HepG2 (cell line): ENCODE data around the gene IRGM. TPM values are rescaled to one million over a fixed set of nuclear protein-coding genes. Genes with fewer than 3 reads are reported as not detected.
A peak's percentile ranks its signal among the peaks of the same experiment; 100 is the strongest.

Experiments
- ARID3A ChIP-seq: IDR thresholded peaks from 2 replicates; pipeline ENCODE4 v1.6.1; 2012; ENCODE audit warnings: low read depth, low read length, improper control_type of control experiment
- BHLHE40 ChIP-seq: IDR thresholded peaks from 2 replicates; pipeline ENCODE4 v1.6.1; 2011; ENCODE audit warnings: low read length, improper control_type of control experiment
- CBX2 ChIP-seq, 2 experiments: fragments of 200-600 bp in 1 of 2; sonication (generic); formaldehyde crosslinking in 1 of 2; IDR thresholded peaks; 2 replicates each; pipeline versions ENCODE4 v1.7.0 to v1.8.1; 2018 to 2022; ENCODE audit warnings: low read depth in 2 of 2, low read length in 1 of 2, mild to moderate bottlenecking in 1 of 2, missing genetic modification reagents in 1 of 2
- CSRNP1 ChIP-seq: sonication (generic); formaldehyde crosslinking; IDR thresholded peaks from 2 replicates; pipeline ENCODE4 v1.8.1; 2023; ENCODE audit warnings: mild to moderate bottlenecking, missing genetic modification reagents
- CTCF ChIP-seq: sonication (generic); formaldehyde crosslinking; IDR thresholded peaks from 2 replicates; pipeline ENCODE4 v1.5.0; 2020; ENCODE audit warnings: mild to moderate bottlenecking, missing genetic modification reagents, moderate library complexity
- FOXA1 ChIP-seq, 2 experiments: fragments of 450-650 bp in 1 of 2; sonication (generic) in 1 of 2; formaldehyde crosslinking in 1 of 2; IDR thresholded peaks; 2 replicates each; pipeline versions ENCODE4 v1.4.0 to v1.6.1; 2016 to 2020; ENCODE audit warnings: missing genetic modification reagents in 1 of 2
- JARID2 ChIP-seq: sonication (generic); formaldehyde crosslinking; IDR thresholded peaks from 2 replicates; pipeline ENCODE4 v1.8.1; 2023; ENCODE audit warnings: missing genetic modification reagents, inconsistent platforms; ENCODE audit not compliant: insufficient replicate concordance
- KLF15 ChIP-seq: sonication (generic); formaldehyde crosslinking; IDR thresholded peaks from 2 replicates; pipeline ENCODE4 v1.8.1; 2023; ENCODE audit warnings: borderline replicate concordance, mild to moderate bottlenecking, inconsistent platforms, missing genetic modification reagents, mixed read lengths
- NR0B2 ChIP-seq: sonication (generic); formaldehyde crosslinking; IDR thresholded peaks from 2 replicates; pipeline ENCODE4 v1.4.0; 2020; ENCODE audit warnings: mild to moderate bottlenecking, missing genetic modification reagents
- PHF8 ChIP-seq: sonication (generic); formaldehyde crosslinking; IDR thresholded peaks from 2 replicates; pipeline ENCODE4 v1.5.0; 2020; ENCODE audit warnings: missing genetic modification reagents
- SMYD3 ChIP-seq: sonication (generic); formaldehyde crosslinking; IDR thresholded peaks from 2 replicates; pipeline ENCODE4 v1.8.1; 2023; ENCODE audit warnings: mild to moderate bottlenecking, missing genetic modification reagents
- THRA ChIP-seq: sonication (generic); formaldehyde crosslinking; IDR thresholded peaks from 2 replicates; pipeline ENCODE4 v1.4.0; 2020; ENCODE audit warnings: missing genetic modification reagents, borderline replicate concordance
- ZBTB8A ChIP-seq: sonication (generic); formaldehyde crosslinking; IDR thresholded peaks from 2 replicates; pipeline ENCODE4 v1.4.0; 2020; ENCODE audit warnings: mild to moderate bottlenecking, low read depth, missing genetic modification reagents, borderline replicate concordance
- ZMYM2 ChIP-seq: sonication (generic); formaldehyde crosslinking; IDR thresholded peaks from 2 replicates; pipeline ENCODE4 v1.8.0; 2022; ENCODE audit warnings: mild to moderate bottlenecking, missing genetic modification reagents
- ZNF275 ChIP-seq: sonication (generic); formaldehyde crosslinking; IDR thresholded peaks from 2 replicates; pipeline ENCODE4 v1.8.0; 2022; ENCODE audit warnings: missing genetic modification reagents, mild to moderate bottlenecking, inconsistent platforms, borderline replicate concordance
- ZNF496 ChIP-seq: sonication (generic); formaldehyde crosslinking; IDR thresholded peaks from 2 replicates; pipeline ENCODE4 v1.8.1; 2023; ENCODE audit warnings: mild to moderate bottlenecking, moderate library complexity, missing genetic modification reagents; ENCODE audit not compliant: insufficient replicate concordance
- ZNF670 ChIP-seq: sonication (generic); formaldehyde crosslinking; IDR thresholded peaks from 2 replicates; pipeline ENCODE4 v1.8.0; 2022; ENCODE audit warnings: mild to moderate bottlenecking, missing genetic modification reagents, borderline replicate concordance
- ZNF816 ChIP-seq: sonication (generic); formaldehyde crosslinking; IDR thresholded peaks from 2 replicates; pipeline ENCODE4 v1.8.0; 2022; ENCODE audit warnings: missing genetic modification reagents, mild to moderate bottlenecking, borderline replicate concordance
- polyA plus RNA-seq, 8 experiments: library from polyadenylated mRNA; depleted of rRNA in 3 of 8; stranded (reverse) in 7 of 8; unstranded in 1 of 8; fragments of >200 nt; fragmentation: Illumina TruSeq in 4 of 8; extraction: Trizol in 4 of 8; gene quantifications; 2 replicates each; pipeline versions ENCODE4 v1.2.1 to v1.2.3, GENCODE V29; 2011 to 2016; ENCODE audit warnings: low read depth in 4 of 8, missing spikeins in 1 of 8, mixed read lengths in 1 of 8; ENCODE audit not compliant: insufficient read depth in 1 of 8
- total RNA-seq, 5 experiments: library from RNA; depleted of rRNA; stranded (reverse); fragments of >200 nt; fragmentation: Illumina TruSeq; extraction: Trizol; gene quantifications; 2 replicates each; pipeline ENCODE4 v1.2.3, GENCODE V29; 2016; ENCODE audit warnings: low read depth in 1 of 5

IRGM gene
- total and polyA plus RNA-seq, 2 of the 13 experiments (the other 11 are each of a cell fraction or from before 2014, with no cell fraction given), result not detected

GRCh38 chr5:150801117-150801927 is 45.0 kb upstream of the IRGM start (continued):
- TF ChIP-seq ZNF496 (CRISPR knock-in tag), result no peak
- no peak for TF ChIP-seq ZMYM2
- 0 out of 2 replicates have a peak, but pooled peaks have one; percentile 33 for TF ChIP-seq CSRNP1 (CRISPR knock-in tag)
- peak; percentile 55; the same call in 1 of the 2 replicates for TF ChIP-seq ZNF670
- TF ChIP-seq NR0B2, result no peak
- TF ChIP-seq PHF8 (CRISPR knock-in tag), result no peak
- 0 out of 2 replicates have a peak, but pooled peaks have one; percentile 31 for TF ChIP-seq ZNF816 (CRISPR knock-in tag)
- no peak for TF ChIP-seq ZBTB8A (CRISPR knock-in tag)
- no peak for TF ChIP-seq CBX2 (IDR thresholded peaks at IDR 0.05; ENCODE audit: low read depth, low read length)
- TF ChIP-seq CBX2 (CRISPR knock-in tag; IDR thresholded peaks at IDR 0.05; ENCODE audit: low read depth), result no peak
- no peak for TF ChIP-seq KLF15
- no peak for TF ChIP-seq JARID2 (CRISPR knock-in tag)
- 0 out of 2 replicates have a peak, but pooled peaks have one; percentile 35 for TF ChIP-seq ARID3A
- no peak for TF ChIP-seq THRA (CRISPR knock-in tag)
- no peak for TF ChIP-seq BHLHE40
- TF ChIP-seq SMYD3, result 0 out of 2 replicates have a peak, but pooled peaks have one; percentile 32
- TF ChIP-seq ZNF275 (CRISPR knock-in tag), result 0 out of 2 replicates have a peak, but pooled peaks have one; percentile 37
- TF ChIP-seq CTCF (CRISPR knock-in tag), result peak; percentile 68
- no peak for TF ChIP-seq FOXA1 (IDR thresholded peaks at IDR 0.05)
- TF ChIP-seq FOXA1 (CRISPR knock-in tag; IDR thresholded peaks at IDR 0.05), result peak; percentile 59; the same call in 1 of the 2 replicates
